GM06990 (cell line): ENCODE results near the gene CPLX1.

Experiments used
- DNase-seq: peaks from one replicate; pipeline ENCODE4 v3.0.0-alpha.2; 2011; ENCODE audit not compliant: insufficient read length; ENCODE audit errors: extremely low read depth
- H3K27me3 ChIP-seq: replicated peaks from 2 replicates; pipeline ENCODE4 v1.6.0; 2011; ENCODE audit warnings: low read length; ENCODE audit not compliant: control insufficient read depth, insufficient read depth
- H3K36me3 ChIP-seq: 2 replicates; pipeline ENCODE4 v1.5.1; 2011; ENCODE audit warnings: low read length; ENCODE audit not compliant: control insufficient read depth, insufficient read depth
- H3K4me3 ChIP-seq: replicated peaks from 2 replicates; pipeline ENCODE4 v1.5.1; 2011; ENCODE audit warnings: low read depth, mild to moderate bottlenecking, control low read depth, low read length
- CTCF ChIP-seq: IDR thresholded peaks from 2 replicates; pipeline ENCODE4 v1.5.1; 2011; ENCODE audit warnings: low read length, control low read depth, mild to moderate bottlenecking, inconsistent platforms; ENCODE audit not compliant: insufficient read depth, poor library complexity, severe bottlenecking

The CPLX1 gene

DNA sequence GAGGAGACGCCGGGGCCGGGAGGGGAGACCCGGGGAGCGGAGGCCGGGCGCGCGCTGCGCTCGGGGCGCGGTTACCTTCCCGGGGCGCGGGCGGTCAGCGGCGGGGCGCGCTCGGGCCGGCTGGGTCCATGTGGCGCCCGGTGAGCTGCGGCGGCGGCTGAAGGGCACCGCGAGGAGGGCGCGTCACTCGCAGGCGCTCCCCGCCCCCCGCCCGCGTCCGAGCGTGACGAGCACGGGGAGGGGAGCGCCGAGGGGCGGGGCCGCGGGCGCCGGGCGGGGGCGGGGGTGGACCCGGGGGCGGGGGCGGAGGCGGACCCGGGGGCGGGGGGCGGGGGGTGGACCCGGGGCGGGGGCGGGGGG lies at the start of gene CPLX1:
TSS of gene CPLX1 (minus strand) at position 159 of the 360 bp plus-strand sequence. CDS start 1,607 bp downstream, outside the sequence.
- no peaks in the 10 kb centered on the region for H3K36me3 ChIP-seq
- DNase-seq: no peak
- no peaks in the 10 kb centered on the region; the same call in 1 of the 2 replicates for H3K27me3 ChIP-seq
- no peak for TF ChIP-seq CTCF
- H3K4me3 ChIP-seq: no peak within 1 kb of the TSS; the same call in 1 of the 2 replicates

- H3K27me3 ChIP-seq: no peaks in the 10 kb centered on the region
- TF ChIP-seq CTCF: no peak
- peaks cover 39% of the 10 kb centered on the region for H3K36me3 ChIP-seq
- no peak overlapping the region for H3K4me3 ChIP-seq
- DNase-seq: no peak
Observed at GRCh38 chr4:874971-875817, 49.3 kb upstream of the CPLX1 start.

DNA sequence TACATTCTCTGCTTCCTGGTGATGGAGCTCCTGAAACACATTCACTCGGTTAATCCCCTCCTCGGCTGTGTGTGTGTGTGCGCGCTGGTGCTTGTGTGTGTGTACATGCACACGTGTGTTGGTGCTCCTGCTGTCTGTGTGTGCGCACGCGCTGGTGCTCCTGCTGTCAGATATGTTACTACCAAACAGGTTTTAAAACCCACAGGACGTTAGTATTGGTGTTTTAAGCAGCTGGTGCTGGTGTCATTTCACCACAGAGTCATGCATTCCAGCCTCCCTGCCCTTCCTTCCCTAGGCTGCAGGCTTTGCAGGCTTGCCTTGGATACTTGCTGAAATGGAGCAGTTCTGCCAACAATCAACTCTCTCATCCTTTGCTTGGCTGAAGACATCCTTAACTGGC lies 48.1 kb upstream of the CPLX1 start:
- Histone ChIP-seq H3K4me3 (no peak overlapping the region), H3K27me3 (no peaks in the 10 kb centered on the region), H3K36me3 (peaks cover 46% of the 10 kb centered on the region)
- TF ChIP-seq CTCF: no peak
- DNase-seq: no peak

DNA sequence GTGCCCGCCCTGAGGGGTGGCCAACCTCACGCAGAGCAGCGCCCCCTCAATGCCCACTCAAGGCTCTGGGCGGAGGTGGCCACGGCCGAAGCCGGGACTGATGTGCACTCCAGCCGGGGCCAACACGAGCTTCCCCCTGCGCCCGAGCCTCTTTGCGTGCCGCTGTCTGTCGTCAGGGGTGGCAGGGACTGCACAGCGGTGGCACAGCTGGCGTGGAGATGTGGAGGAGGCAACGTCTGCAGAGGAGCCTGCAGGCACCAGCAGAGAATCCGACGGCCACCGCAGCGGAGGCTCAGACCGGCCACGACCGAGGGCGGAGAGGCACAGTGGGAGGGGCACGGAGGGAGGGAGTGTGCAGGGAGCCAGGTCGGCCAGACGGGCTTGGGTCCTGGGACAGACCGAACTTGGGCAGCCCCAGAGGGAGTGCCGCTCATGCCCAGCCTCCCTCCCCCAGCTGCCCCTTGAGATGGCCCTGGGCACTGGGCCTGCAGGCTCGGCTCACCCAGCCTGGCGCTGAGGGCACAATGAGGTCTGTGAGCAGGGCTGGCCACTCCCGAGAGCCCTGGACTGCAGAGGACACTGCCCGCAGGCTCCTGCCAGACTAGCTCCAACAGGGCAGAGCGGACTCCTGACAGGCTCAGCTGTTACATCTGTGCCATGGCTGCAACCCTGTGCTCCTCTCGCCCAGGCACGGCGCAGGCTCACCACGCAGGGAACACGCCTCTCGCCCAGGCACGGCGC lies 46.5 kb upstream of the CPLX1 start:
- TF ChIP-seq CTCF: no peak
- no peak for DNase-seq
- H3K36me3 ChIP-seq: peaks cover 48% of the 10 kb centered on the region
- no peak overlapping the region for H3K4me3 ChIP-seq
- no peaks in the 10 kb centered on the region for H3K27me3 ChIP-seq

DNA sequence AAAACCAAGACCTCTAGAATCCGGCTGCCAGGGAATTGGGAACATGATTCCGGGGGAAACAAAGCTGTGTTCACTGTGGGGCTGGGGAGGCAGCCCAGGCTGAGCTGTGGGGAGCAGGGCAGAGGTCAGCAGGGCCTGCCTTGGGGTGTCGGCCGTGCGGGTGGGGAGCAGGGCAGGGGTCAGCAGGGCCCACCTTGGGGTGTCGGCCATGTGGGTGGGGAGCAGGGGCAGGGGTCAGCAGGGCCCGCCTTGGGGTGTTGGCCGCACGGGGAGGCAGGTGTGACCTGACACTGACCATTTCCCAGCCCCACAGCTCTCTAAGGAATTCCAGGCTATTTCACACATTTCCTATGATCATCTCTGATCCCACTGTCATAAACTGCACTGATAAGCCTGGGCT lies 45.6 kb upstream of the CPLX1 start:
- TF ChIP-seq CTCF: no peak
- Histone ChIP-seq H3K4me3 (no peak overlapping the region), H3K36me3 (peaks cover 48% of the 10 kb centered on the region), H3K27me3 (no peaks in the 10 kb centered on the region)
- no peak for DNase-seq
